Suprapubic skin (tissue), 4 donors: ENCODE results near the gene B3GALT6.

ENCODE experiments used
- CTCF ChIP-seq, 2 donors: fragments of 200-600 bp in 1 of 2; fragments of 450-650 bp in 1 of 2; sonication (generic) in 1 of 2; IDR thresholded peaks; one replicate each; pipeline ENCODE4 v1.5.1; 2016 to 2019; ENCODE audit warnings: antibody characterized with exemption in 2 of 2, mild to moderate bottlenecking in 1 of 2, moderate library complexity in 1 of 2
- POLR2A ChIP-seq, 2 donors: fragments of 450-650 bp; IDR thresholded peaks; one replicate each; pipeline ENCODE4 v1.6.1; 2017; ENCODE audit warnings: antibody characterized with exemption in 2 of 2, mild to moderate bottlenecking in 2 of 2, moderate library complexity in 2 of 2
- POLR2AphosphoS5 ChIP-seq, 3 donors: sonication (generic); formaldehyde crosslinking; IDR thresholded peaks; one replicate each; pipeline ENCODE4 v1.6.1; 2017; ENCODE audit warnings: antibody characterized with exemption in 3 of 3

- TF ChIP-seq POLR2AphosphoS5 (IDR thresholded peaks at IDR 0.05), result no peak
- no peak for TF ChIP-seq CTCF (IDR thresholded peaks at IDR 0.05)
- no peak for TF ChIP-seq POLR2A (IDR thresholded peaks at IDR 0.05)
Observed at GRCh38 chr1:1259540-1259939, 27.5 kb downstream of the B3GALT6 start.
